HEK293 (cell line): ENCODE measurements around the gene TSHR.

Experiments
- CTCF ChIA-PET: fragments of 350-600 bp; formaldehyde crosslinking; extraction: SDS; loops from one replicate; lab custom pipeline; 2021; ENCODE audit warnings: antibody characterized with exemption; lab: Yijun Ruan, JAX
- POLR2A ChIA-PET: fragments of 300-600 bp; formaldehyde crosslinking; extraction: SDS; loops from one replicate; lab custom pipeline; 2020; ENCODE audit warnings: antibody characterized with exemption, inconsistent platforms; lab: Yijun Ruan, JAX
- H3K27ac ChIP-seq: fragments of 200-500 bp; sonication (Bioruptor generic); 2 replicates; pipeline ENCODE4 v1.5.1; 2014; ENCODE audit warnings: low read depth, low read length, control low read depth, inconsistent platforms; ENCODE audit errors: extremely low read depth
- H3K36me3 ChIP-seq, 2 experiments: fragments of 200-500 bp in 1 of 2; sonication (Bioruptor generic) in 1 of 2; 1 replicate in 1 of 2; 2 replicates in 1 of 2; pipeline ENCODE4 v1.5.1; 2014 to 2017; ENCODE audit warnings: inconsistent platforms in 2 of 2, low read length in 2 of 2; ENCODE audit not compliant: control insufficient read depth in 2 of 2, insufficient read depth in 1 of 2
- H3K4me1 ChIP-seq: fragments of 200-500 bp; sonication (Bioruptor generic); 2 replicates; pipeline ENCODE4 v1.5.1; 2014; ENCODE audit warnings: mild to moderate bottlenecking, low read length, inconsistent platforms; ENCODE audit not compliant: control insufficient read depth, insufficient read depth
- H3K4me3 ChIP-seq: 2 replicates; pipeline ENCODE4 v1.5.1; 2011; ENCODE audit warnings: low read depth, mild to moderate bottlenecking, control low read depth, low read length, moderate library complexity
- H3K9me3 ChIP-seq: fragments of 200-500 bp; sonication (Bioruptor generic); 2 replicates; pipeline ENCODE4 v1.5.1; 2014; ENCODE audit warnings: low read depth, low read length, inconsistent platforms; ENCODE audit not compliant: control insufficient read depth, insufficient read depth
- BCL11A ChIP-seq: fragments of 450-650 bp; formaldehyde crosslinking; IDR thresholded peaks from 2 replicates; pipeline ENCODE4 v1.5.1; 2016; ENCODE audit warnings: low read depth, missing biosample characterization, missing genetic modification characterization
- GLIS1 ChIP-seq: fragments of 450-650 bp; formaldehyde crosslinking; IDR thresholded peaks from 2 replicates; pipeline ENCODE4 v1.5.1; 2016; ENCODE audit warnings: missing biosample characterization, missing genetic modification characterization
- KLF7 ChIP-seq: fragments of 450-650 bp; formaldehyde crosslinking; IDR thresholded peaks from 2 replicates; pipeline ENCODE4 v1.5.1; 2016; ENCODE audit warnings: missing biosample characterization, missing genetic modification characterization, borderline replicate concordance
- MYNN ChIP-seq: fragments of 450-650 bp; formaldehyde crosslinking; IDR thresholded peaks from 2 replicates; pipeline ENCODE4 v1.5.1; 2016; ENCODE audit warnings: missing biosample characterization, missing genetic modification characterization, borderline replicate concordance
- SP3 ChIP-seq: fragments of 450-650 bp; formaldehyde crosslinking; IDR thresholded peaks from 2 replicates; pipeline ENCODE4 v1.5.1; 2016; ENCODE audit warnings: missing biosample characterization, missing genetic modification characterization
- TRIM28 ChIP-seq: IDR thresholded peaks from 2 replicates; pipeline ENCODE4 v1.6.1; 2011; ENCODE audit warnings: low read length, control low read depth, borderline replicate concordance
- YY1 ChIP-seq: fragments of 450-650 bp; formaldehyde crosslinking; IDR thresholded peaks from 2 replicates; pipeline ENCODE4 v1.5.1; 2018; ENCODE audit warnings: missing biosample characterization, missing genetic modification characterization
- ZBTB10 ChIP-seq: fragments of 450-650 bp; formaldehyde crosslinking; IDR thresholded peaks from 2 replicates; pipeline ENCODE4 v1.5.1; 2016; ENCODE audit warnings: missing biosample characterization, missing genetic modification characterization
- ZNF148 ChIP-seq: fragments of 450-650 bp; formaldehyde crosslinking; IDR thresholded peaks from 2 replicates; pipeline ENCODE4 v1.5.0; 2017; ENCODE audit warnings: missing biosample characterization, missing genetic modification characterization, borderline replicate concordance
- ZNF157 ChIP-seq: fragments of 450-650 bp; formaldehyde crosslinking; IDR thresholded peaks from 2 replicates; pipeline ENCODE4 v1.5.1; 2016; ENCODE audit warnings: missing biosample characterization, missing genetic modification characterization
- ZNF2 ChIP-seq: fragments of 450-650 bp; formaldehyde crosslinking; IDR thresholded peaks from 2 replicates; pipeline ENCODE4 v1.5.1; 2016; ENCODE audit warnings: missing biosample characterization, missing genetic modification characterization
- ZNF211 ChIP-seq: fragments of 450-650 bp; formaldehyde crosslinking; IDR thresholded peaks from 2 replicates; pipeline ENCODE4 v1.5.1; 2016; ENCODE audit warnings: low read depth, missing biosample characterization, missing genetic modification characterization
- ZNF214 ChIP-seq: fragments of 450-650 bp; formaldehyde crosslinking; IDR thresholded peaks from 2 replicates; pipeline ENCODE4 v1.5.1; 2017; ENCODE audit warnings: missing biosample characterization, mild to moderate bottlenecking, missing genetic modification characterization, borderline replicate concordance
- ZNF324 ChIP-seq: fragments of 450-650 bp; formaldehyde crosslinking; IDR thresholded peaks from 2 replicates; pipeline ENCODE4 v1.5.1; 2016; ENCODE audit warnings: missing biosample characterization, missing genetic modification characterization
- ZNF335 ChIP-seq: fragments of 450-650 bp; formaldehyde crosslinking; conservative IDR thresholded peaks from 2 replicates; pipeline ENCODE4 v1.5.1; 2016; ENCODE audit warnings: missing biosample characterization, missing genetic modification characterization
- ZNF394 ChIP-seq: fragments of 450-650 bp; formaldehyde crosslinking; IDR thresholded peaks from 2 replicates; pipeline ENCODE4 v1.5.1; 2016; ENCODE audit warnings: missing biosample characterization, missing genetic modification characterization, mild to moderate bottlenecking, moderate library complexity, borderline replicate concordance
- ZNF433 ChIP-seq: fragments of 450-650 bp; formaldehyde crosslinking; IDR thresholded peaks from 2 replicates; pipeline ENCODE4 v1.5.1; 2016; ENCODE audit warnings: missing biosample characterization, missing genetic modification characterization, low read depth
- ZNF610 ChIP-seq: fragments of 450-650 bp; formaldehyde crosslinking; IDR thresholded peaks from 2 replicates; pipeline ENCODE4 v1.5.1; 2016; ENCODE audit warnings: missing biosample characterization, missing genetic modification characterization, borderline replicate concordance
- ZNF621 ChIP-seq: fragments of 450-650 bp; formaldehyde crosslinking; IDR thresholded peaks from 2 replicates; pipeline ENCODE4 v1.5.1; 2017; ENCODE audit warnings: missing biosample characterization, missing genetic modification characterization
- ZSCAN16 ChIP-seq: fragments of 450-650 bp; formaldehyde crosslinking; IDR thresholded peaks from 2 replicates; pipeline ENCODE4 v1.5.1; 2016; ENCODE audit warnings: missing biosample characterization, missing genetic modification characterization
- ZXDB ChIP-seq: fragments of 450-650 bp; formaldehyde crosslinking; IDR thresholded peaks from 2 replicates; pipeline ENCODE4 v1.5.1; 2016; ENCODE audit warnings: missing biosample characterization, missing genetic modification characterization
- TF ChIP-seq, protein P1 (sequence below): fragments of 450-650 bp; formaldehyde crosslinking; conservative IDR thresholded peaks from 2 replicates; pipeline ENCODE4 v1.5.1; 2016; ENCODE audit warnings: low read depth, missing biosample characterization, missing genetic modification characterization

TSHR gene

DNA sequence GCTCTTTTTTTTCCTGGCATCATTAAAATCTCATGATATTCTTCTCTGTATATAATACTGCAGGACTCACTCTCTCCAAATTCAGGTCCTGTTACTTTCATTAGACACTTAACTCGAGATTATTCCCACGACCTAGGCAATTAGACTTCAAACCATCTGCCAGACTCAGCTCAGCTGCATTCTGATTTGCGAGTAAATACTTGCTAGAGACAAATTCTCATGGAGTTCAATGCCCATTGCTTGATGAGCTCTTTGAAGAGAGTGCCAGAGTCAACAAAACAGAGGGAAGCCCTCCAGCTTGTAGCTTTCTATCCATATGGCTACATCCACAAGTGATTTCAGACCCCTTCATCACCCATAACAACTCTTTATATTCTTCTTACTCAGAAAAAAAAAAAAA is 177.0 kb downstream of the TSHR start (continued):
- no peak for TF ChIP-seq ZSCAN16
- TF ChIP-seq ZNF394 (tag by site-specific recombination) = no peak
- TF ChIP-seq ZNF157 (tag by site-specific recombination) = no peak
- no peak for TF ChIP-seq YY1 (tag by site-specific recombination)
- TF ChIP-seq ZNF335 (tag by site-specific recombination) = no peak
- TF ChIP-seq GLIS1 (tag by site-specific recombination) = no peak
- no peak for TF ChIP-seq ZNF621
- no peak for TF ChIP-seq ZXDB (tag by site-specific recombination)

DNA sequence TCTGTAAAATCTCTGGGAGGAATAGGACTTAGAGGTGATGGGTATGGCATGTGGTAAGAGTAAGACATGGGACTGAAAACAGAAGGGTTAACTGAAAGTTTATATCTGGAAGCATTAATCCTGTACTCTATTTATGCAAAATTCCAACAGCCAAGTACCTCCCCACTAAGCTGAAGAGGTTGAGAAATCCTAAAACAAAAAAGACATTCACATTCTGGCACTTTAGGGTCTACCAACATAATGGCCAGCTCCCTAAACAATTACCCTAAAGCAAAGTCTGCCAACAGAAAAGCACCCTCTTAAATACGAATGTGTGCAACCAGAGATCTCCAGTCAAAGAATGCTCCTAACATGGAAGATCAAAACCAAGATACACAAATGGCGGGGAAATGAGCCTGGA is 178.0 kb downstream of the TSHR start:
- Histone ChIP-seq H3K36me3 (no peaks in the 10 kb centered on the region), H3K4me3 (no peak overlapping the region), H3K4me1 (no peaks in the 10 kb centered on the region), H3K9me3 (no peaks in the 10 kb centered on the region), H3K27ac (no peak overlapping the region)
- ChIA-PET POLR2A (no interaction called here), CTCF (interaction anchor here (0.6 to 0.9 kb wide), 2 partner anchors 9 to 30 kb away, joined by 3 to 7 read pairs; no protein-coding TSS in a partner anchor)
- TF ChIP-seq, protein P1, sequence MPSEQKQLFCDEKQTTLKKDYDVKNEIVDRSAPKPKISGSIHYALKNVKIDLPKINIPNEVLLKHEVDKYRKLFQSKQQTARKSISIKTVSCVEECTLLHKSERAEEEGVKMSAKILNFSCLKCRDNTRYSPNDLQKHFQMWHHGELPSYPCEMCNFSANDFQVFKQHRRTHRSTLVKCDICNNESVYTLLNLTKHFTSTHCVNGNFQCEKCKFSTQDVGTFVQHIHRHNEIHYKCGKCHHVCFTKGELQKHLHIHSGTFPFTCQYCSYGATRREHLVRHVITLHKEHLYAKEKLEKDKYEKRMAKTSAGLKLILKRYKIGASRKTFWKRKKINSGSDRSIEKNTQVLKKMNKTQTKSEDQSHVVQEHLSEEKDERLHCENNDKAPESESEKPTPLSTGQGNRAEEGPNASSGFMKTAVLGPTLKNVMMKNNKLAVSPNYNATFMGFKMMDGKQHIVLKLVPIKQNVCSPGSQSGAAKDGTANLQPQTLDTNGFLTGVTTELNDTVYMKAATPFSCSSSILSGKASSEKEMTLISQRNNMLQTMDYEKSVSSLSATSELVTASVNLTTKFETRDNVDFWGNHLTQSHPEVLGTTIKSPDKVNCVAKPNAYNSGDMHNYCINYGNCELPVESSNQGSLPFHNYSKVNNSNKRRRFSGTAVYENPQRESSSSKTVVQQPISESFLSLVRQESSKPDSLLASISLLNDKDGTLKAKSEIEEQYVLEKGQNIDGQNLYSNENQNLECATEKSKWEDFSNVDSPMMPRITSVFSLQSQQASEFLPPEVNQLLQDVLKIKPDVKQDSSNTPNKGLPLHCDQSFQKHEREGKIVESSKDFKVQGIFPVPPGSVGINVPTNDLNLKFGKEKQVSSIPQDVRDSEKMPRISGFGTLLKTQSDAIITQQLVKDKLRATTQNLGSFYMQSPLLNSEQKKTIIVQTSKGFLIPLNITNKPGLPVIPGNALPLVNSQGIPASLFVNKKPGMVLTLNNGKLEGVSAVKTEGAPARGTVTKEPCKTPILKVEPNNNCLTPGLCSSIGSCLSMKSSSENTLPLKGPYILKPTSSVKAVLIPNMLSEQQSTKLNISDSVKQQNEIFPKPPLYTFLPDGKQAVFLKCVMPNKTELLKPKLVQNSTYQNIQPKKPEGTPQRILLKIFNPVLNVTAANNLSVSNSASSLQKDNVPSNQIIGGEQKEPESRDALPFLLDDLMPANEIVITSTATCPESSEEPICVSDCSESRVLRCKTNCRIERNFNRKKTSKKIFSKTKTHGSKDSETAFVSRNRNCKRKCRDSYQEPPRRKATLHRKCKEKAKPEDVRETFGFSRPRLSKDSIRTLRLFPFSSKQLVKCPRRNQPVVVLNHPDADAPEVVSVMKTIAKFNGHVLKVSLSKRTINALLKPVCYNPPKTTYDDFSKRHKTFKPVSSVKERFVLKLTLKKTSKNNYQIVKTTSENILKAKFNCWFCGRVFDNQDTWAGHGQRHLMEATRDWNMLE (tag by site-specific recombination) = no peak
- no peak for TF ChIP-seq SP3 (tag by site-specific recombination)

GRCh38 chr14:81137316-81137715 is 181.9 kb downstream of the TSHR start:
- no peaks in the 10 kb centered on the region for H3K9me3 ChIP-seq
- POLR2A ChIA-PET = no interaction called here
- CTCF ChIA-PET = interaction anchor here (0.6 kb wide), 1 partner anchor 1417 kb away, joined by 3 read pairs; no protein-coding TSS in a partner anchor
- H3K27ac ChIP-seq = no peak overlapping the region
- no peak overlapping the region for H3K4me3 ChIP-seq
- H3K36me3 ChIP-seq = no peaks in the 10 kb centered on the region
- no peaks in the 10 kb centered on the region for H3K4me1 ChIP-seq
- TF ChIP-seq ZNF2 (tag by site-specific recombination) = no peak
- no peak for TF ChIP-seq ZNF610
- no peak for TF ChIP-seq ZNF324 (tag by site-specific recombination)
- TF ChIP-seq KLF7 (tag by site-specific recombination) = no peak
- no peak for TF ChIP-seq ZNF214
- no peak for TF ChIP-seq BCL11A (tag by site-specific recombination)
- TF ChIP-seq ZNF211 (tag by site-specific recombination) = no peak
- no peak for TF ChIP-seq ZNF433 (tag by site-specific recombination)
- no peak for TF ChIP-seq ZBTB10 (tag by site-specific recombination)
- no peak for TF ChIP-seq ZNF621
- no peak for TF ChIP-seq TRIM28
- TF ChIP-seq MYNN = no peak
- TF ChIP-seq ZNF148 (tag by site-specific recombination) = no peak
